ENCODE results near the gene CDK11A. TPM values are rescaled to one million over a fixed set of nuclear protein-coding genes. Genes with fewer than 3 reads are reported as not detected.
"Not testable (repeated sequence)": the region's sequence is repeated elsewhere in the genome, so short reads cannot be mapped to it uniquely, and the experiment has no call there.

The CDK11A gene
- total RNA-seq, 4 donors from 2014 or later: 18.2 to 46.9 (median 31.4) TPM

DNA sequence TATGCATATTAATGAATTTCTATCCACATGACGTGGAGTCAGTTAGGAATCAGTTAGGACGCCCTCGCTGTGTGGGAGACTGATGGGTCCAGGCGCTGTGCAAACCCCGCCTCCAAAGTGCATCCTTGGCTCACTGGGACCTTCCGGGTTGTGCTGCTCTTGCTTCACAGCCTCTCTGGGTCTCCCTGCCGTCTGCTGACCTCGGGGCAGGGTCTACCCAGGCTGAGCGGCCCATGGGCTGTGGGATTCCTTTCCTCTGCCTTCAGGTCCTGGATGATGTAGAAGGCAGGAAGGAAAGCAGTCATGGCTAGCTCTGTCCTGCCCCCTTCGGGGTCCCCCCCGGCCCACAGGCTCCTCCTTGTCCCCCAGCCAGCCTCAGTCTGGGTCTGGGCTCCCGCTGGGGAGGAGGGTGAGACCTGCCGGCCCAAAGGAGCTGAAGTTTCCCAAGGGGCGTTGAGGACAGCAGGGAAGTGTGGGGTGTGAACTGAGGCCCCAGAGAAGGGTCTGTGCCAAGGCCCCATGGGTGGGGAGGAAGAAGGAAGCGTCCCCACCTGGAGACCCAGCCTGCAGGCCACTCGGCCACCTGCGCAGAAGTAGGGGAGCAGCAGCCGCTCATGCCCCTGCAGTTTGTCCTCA, 24.6 kb upstream of the CDK11A start:
- WGBS: 80% methylated on average over 14 of the region's 18 CpGs
- TF ChIP-seq, protein P1, sequence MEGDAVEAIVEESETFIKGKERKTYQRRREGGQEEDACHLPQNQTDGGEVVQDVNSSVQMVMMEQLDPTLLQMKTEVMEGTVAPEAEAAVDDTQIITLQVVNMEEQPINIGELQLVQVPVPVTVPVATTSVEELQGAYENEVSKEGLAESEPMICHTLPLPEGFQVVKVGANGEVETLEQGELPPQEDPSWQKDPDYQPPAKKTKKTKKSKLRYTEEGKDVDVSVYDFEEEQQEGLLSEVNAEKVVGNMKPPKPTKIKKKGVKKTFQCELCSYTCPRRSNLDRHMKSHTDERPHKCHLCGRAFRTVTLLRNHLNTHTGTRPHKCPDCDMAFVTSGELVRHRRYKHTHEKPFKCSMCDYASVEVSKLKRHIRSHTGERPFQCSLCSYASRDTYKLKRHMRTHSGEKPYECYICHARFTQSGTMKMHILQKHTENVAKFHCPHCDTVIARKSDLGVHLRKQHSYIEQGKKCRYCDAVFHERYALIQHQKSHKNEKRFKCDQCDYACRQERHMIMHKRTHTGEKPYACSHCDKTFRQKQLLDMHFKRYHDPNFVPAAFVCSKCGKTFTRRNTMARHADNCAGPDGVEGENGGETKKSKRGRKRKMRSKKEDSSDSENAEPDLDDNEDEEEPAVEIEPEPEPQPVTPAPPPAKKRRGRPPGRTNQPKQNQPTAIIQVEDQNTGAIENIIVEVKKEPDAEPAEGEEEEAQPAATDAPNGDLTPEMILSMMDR (IDR thresholded peaks at IDR 0.05): no peak
- no peak for TF ChIP-seq POLR2A (IDR thresholded peaks at IDR 0.05; ENCODE audit: low read depth)
- TF ChIP-seq POLR2AphosphoS5 (IDR thresholded peaks at IDR 0.05): no peak
- no peak for TF ChIP-seq EP300 (IDR thresholded peaks at IDR 0.05)
- no peak overlapping the region for H3K27ac ChIP-seq (replicated peaks in 1 of 4)
- H3K9me3 ChIP-seq: no peaks in the 10 kb centered on the region
- DNase-seq (ENCODE audit: extremely low spot score): no peak
- intact Hi-C loops (cut with DNase I): no loop called here
- H3K36me3 ChIP-seq: peaks cover 10 to 19% (median 18%) of the 10 kb centered on the region in 4 donors
- no peak overlapping the region for H3K4me3 ChIP-seq
- H3K4me1 ChIP-seq: no peaks in the 10 kb centered on the region
- no peaks in the 10 kb centered on the region for H3K27me3 ChIP-seq

DNA sequence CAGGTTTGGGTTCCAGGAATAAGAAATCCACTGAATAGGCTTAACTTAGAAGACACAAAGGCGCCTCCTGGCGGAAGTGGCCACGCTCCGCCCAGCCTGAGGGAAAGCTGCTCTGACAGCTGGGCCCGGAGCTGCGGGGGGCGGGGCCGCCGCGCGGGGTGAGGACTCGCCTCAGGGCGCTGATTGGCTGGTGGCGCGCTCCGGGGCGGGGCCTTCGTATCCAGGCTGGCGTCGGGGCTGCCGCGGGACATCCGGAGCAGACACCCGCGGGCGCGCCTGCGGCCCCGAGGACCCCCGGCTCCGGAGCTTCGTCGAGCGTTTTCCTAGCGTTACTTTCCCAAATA, 22.4 kb upstream of the CDK11A start:
- H3K36me3 ChIP-seq: peaks cover 0 to 12% (median 2%) of the 10 kb centered on the region in 4 donors
- DNase-seq (ENCODE audit: extremely low spot score); intact Hi-C loops (cut with DNase I); H3K9me3 ChIP-seq; H3K27me3 ChIP-seq; H3K4me1 ChIP-seq: not testable (repeated sequence)
- peak overlapping the region in 3 of 4 donors; percentile 47 to 71 (median 63) for H3K4me3 ChIP-seq
- WGBS: no CpG with 5 or more reads among the region's 35 CpGs
- H3K27ac ChIP-seq (replicated peaks in 1 of 4): peak overlapping the region; percentile 53 to 92 (median 88)

DNA sequence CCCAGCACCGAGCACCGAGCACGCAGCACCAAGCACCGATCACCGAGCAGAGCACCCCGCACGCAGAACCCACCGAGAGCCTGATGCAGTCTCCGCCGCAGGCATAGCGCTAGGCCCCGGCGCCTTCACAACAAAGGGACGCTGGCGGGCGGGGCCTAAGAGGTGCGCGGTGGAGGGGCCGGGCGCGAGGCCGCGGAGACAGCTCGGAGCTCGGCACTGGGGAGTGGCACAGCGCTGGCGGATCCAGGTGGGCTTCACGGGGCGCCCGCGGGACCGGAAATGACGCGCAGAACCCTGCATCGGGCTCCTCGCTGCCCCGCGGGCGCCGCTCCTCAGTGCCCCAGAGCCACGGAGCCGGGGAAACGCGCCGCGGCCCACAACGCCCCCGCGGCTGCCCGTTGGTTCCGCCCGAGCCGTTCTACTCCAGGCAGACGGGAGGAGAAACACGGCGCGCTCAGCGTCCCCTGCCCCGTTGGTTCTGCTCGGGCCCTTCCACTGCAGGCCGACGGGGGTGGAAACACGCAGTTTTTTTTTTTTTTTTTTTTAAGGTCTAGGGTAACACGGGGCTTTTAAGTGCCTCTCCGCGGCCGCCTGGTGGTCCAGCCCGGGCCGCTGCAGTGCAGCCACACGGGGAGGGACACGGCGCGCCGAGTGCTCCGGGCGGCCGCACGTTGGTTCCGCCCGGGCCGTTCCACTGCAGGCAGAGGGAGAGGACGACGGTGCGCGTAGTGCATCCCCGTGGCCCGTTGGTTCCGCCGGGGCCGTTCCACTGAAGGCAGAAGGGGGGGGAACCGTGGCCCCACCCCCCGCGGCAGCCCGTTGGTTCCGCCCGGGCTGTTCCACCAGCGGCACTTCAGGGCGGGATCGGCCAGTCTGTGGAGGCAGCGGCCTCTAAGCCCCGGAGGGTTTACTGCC, 21.8 kb upstream of the CDK11A start:
- not testable (repeated sequence) for DNase-seq (ENCODE audit: extremely low spot score)
- peak overlapping the region in 3 of 4 donors; percentile 47 to 71 (median 63) for H3K4me3 ChIP-seq

GRCh38 chr1:1742529-1742928, 18.4 kb upstream of the CDK11A start:
- intact Hi-C loops (cut with DNase I): not testable (repeated sequence)
- H3K4me1 ChIP-seq: peaks cover 0 to 21% (median 2%) of the 10 kb centered on the region in 4 donors
- WGBS: 86% methylated on average over 11 of the region's 11 CpGs

More for the DNA sequence above, 21.8 kb upstream of the CDK11A start:
- WGBS: 0% methylated on average over 28 of the region's 101 CpGs
- H3K4me1 ChIP-seq: peaks cover 0 to 16% (median 0%) of the 10 kb centered on the region in 4 donors
- peaks cover 0 to 12% (median 2%) of the 10 kb centered on the region in 4 donors for H3K36me3 ChIP-seq
- TF ChIP-seq, protein P1 (IDR thresholded peaks at IDR 0.05): peak in 1 of 3 experiments; percentile 59
- peak; percentile 81 to 94 for TF ChIP-seq POLR2AphosphoS5 (IDR thresholded peaks at IDR 0.05)
- H3K27me3 ChIP-seq; intact Hi-C loops (cut with DNase I); H3K9me3 ChIP-seq: not testable (repeated sequence)
- H3K27ac ChIP-seq (replicated peaks in 1 of 4): peak overlapping the region; percentile 53 to 92 (median 88)

DNA sequence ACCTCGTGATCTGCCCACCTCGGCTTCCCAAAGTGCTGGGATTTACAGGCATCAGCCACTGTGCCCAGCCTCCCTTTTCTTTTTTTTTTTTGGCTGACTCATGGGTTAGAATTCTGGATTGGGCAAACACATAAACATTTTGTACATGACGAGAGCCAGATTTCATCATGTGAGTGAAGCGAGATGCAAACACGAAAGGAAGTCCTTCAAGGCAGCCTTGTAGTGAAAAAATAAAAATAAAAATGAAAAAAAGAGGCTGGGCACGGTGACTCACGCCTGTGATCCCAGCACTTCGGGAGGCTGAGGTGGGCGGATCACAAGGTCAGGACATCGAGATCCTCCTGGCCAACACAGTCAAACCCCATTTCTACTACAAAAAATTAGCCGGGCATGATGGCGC, 16.9 kb upstream of the CDK11A start:
- Histone ChIP-seq H3K4me1 (peaks cover 0 to 21% (median 2%) of the 10 kb centered on the region in 4 donors), H3K36me3 (peaks cover 0 to 29% (median 6%) of the 10 kb centered on the region in 4 donors), H3K27ac (replicated peaks in 1 of 4) (peak overlapping the region in 3 of 4 donors; percentile 55 to 65 (median 61))
- H3K27me3 ChIP-seq; DNase-seq (ENCODE audit: extremely low spot score); H3K9me3 ChIP-seq; intact Hi-C loops (cut with DNase I); H3K4me3 ChIP-seq: not testable (repeated sequence)
- TF ChIP-seq POLR2AphosphoS5 (IDR thresholded peaks at IDR 0.05): peak in 1 of 2 donors; percentile 72
- WGBS: 68% methylated on average over 11 of the region's 12 CpGs

More at GRCh38 chr1:1742529-1742928, 18.4 kb upstream of the CDK11A start:
- not testable (repeated sequence) for DNase-seq (ENCODE audit: extremely low spot score); H3K9me3 ChIP-seq; H3K27me3 ChIP-seq; H3K4me3 ChIP-seq; H3K27ac ChIP-seq (replicated peaks in 1 of 4)
- peaks cover 0 to 20% (median 4%) of the 10 kb centered on the region in 4 donors for H3K36me3 ChIP-seq

DNA sequence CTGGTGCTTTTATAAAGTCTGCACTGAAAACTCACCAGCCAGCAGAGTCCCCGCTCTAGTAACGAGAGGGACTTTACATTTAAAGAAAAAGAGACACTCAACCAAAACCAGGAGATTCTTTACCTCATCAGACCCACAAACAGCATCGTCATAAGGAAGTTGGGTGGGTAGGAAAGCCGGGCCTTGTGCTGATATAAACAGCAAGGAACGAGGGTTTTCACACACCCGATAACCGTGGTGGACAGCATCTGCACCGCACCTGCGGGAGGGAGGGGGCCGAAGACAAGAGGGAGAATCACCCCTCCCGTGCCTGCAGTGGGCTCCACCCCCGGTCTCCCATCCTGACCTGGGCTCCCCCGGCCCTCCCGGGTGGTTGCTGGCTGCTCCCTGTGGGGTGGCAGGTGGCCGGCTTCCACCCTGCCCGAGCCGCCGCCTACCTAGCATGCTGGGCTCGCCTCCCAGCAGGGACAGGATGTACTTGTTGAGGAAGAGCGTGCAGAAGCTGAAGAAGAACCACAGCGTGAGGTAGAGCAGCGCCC, 14.7 kb upstream of the CDK11A start:
- intact Hi-C loops (cut with DNase I); H3K4me3 ChIP-seq; H3K9me3 ChIP-seq; DNase-seq (ENCODE audit: extremely low spot score); H3K27me3 ChIP-seq; H3K27ac ChIP-seq (replicated peaks in 1 of 4): not testable (repeated sequence)
- Histone ChIP-seq H3K4me1 (peaks cover 0 to 21% (median 2%) of the 10 kb centered on the region in 4 donors), H3K36me3 (peaks cover 0 to 40% (median 14%) of the 10 kb centered on the region in 4 donors)
- no CpG with 5 or more reads among the region's 22 CpGs for WGBS

- DNase-seq (ENCODE audit: extremely low spot score); intact Hi-C loops (cut with DNase I); H3K4me3 ChIP-seq; H3K27me3 ChIP-seq; H3K9me3 ChIP-seq; H3K27ac ChIP-seq (replicated peaks in 1 of 4): not testable (repeated sequence)
- WGBS: 94% methylated on average over 9 of the region's 44 CpGs
- Histone ChIP-seq H3K4me1 (peaks cover 0 to 16% (median 2%) of the 10 kb centered on the region in 4 donors), H3K36me3 (peaks cover 4 to 46% (median 22%) of the 10 kb centered on the region in 4 donors)
These were observed 13.8 kb upstream of the CDK11A start for GRCh38 chr1:1737675-1738590.

All from esophagus muscularis mucosa (tissue), 4 donors.